Kasumi-1 (cell line): Measurements from ENCODE around the gene MED16.
"Not testable (repeated sequence)": the region's sequence is repeated elsewhere in the genome, so short reads cannot be mapped to it uniquely, and the experiment has no call there.

Experiments
- DNase-seq, 2 experiments: peaks; one replicate each; lab custom pipeline; 2025; lab: John Stamatoyannopoulos, UW

The MED16 gene

DNA sequence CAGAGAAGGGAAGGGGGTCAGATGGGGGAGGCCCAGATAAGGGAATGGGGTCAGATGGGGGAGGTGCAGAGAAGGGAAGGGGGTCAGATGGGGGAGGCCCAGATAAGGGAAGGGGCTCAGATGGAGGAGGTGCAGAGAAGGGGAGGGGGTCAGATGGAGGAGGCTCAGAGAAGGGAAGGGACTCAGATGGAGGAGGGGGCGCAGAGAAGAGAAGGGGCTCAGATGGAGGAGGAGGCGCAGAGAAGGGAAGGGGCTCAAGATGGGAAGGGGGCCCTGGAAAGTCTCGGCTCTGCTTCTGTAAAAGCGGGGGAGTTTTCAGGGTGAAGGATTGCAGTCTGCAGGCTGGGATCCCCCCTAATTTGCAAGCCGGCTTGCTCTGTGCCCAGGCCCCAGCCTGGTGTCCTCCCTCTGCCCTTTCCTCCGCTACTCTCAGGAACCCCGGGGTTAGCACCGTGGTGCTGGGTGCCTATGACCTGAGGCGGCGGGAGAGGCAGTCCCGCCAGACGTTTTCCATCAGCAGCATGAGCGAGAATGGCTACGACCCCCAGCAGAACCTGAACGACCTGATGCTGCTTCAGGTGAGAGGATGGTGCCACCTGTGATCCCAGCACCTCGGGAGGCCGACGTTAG, 63.7 kb downstream of the MED16 start:
- DNase-seq = no peak

DNA sequence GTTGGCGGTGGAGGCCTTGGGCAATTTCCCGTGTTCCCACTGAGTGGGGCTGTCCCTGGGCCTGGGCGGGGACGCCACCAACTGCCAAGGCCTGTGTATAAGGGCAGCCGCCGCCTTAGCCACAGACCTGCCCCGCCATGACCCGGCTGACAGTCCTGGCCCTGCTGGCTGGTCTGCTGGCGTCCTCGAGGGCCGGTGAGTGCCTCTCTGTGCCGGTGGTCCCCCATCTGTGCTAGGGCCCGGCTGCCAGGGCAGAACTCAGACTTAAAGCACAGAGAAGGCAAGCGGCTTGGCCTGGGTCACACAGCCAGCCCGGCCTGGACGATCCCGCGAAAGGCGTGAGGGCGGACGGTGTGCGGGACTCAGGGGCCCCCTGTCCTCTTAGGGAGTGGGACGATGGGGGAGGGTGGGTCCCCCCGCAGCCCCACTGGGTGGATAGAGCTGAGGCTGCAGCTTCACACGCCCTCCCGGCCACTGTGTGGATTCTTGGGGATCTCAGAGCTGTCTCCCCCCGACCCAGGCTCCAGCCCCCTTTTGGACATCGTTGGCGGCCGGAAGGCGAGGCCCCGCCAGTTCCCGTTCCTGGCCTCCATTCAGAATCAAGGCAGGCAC, 65.2 kb downstream of the MED16 start, which contains the start of gene AZU1:
Gene AZU1, plus strand, starts transcription at position 128 of the 612 bp plus-strand sequence. Its CDS starts 10 bp downstream, at position 138.
- DNase-seq = peak; percentile 70 to 71

DNA sequence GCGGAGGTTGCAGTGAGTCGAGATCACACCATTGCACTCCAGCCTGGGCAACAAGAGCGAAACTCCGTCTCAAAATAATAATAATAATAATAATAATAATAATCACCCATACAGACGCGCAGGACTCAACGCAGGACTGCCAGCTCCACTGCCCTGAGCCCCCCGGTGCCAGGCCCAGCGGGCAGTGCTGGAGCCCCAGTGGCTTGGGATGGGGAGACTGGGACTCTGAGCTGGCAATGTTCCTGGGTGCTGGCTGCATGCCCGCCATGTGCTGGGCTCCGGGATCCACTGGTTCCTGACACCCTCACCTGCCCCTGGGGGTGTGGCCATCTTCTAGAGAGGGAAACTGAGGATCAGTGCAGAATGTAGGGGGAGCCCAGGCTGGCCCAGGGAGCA, 65.7 kb downstream of the MED16 start:
- DNase-seq = no peak

DNA sequence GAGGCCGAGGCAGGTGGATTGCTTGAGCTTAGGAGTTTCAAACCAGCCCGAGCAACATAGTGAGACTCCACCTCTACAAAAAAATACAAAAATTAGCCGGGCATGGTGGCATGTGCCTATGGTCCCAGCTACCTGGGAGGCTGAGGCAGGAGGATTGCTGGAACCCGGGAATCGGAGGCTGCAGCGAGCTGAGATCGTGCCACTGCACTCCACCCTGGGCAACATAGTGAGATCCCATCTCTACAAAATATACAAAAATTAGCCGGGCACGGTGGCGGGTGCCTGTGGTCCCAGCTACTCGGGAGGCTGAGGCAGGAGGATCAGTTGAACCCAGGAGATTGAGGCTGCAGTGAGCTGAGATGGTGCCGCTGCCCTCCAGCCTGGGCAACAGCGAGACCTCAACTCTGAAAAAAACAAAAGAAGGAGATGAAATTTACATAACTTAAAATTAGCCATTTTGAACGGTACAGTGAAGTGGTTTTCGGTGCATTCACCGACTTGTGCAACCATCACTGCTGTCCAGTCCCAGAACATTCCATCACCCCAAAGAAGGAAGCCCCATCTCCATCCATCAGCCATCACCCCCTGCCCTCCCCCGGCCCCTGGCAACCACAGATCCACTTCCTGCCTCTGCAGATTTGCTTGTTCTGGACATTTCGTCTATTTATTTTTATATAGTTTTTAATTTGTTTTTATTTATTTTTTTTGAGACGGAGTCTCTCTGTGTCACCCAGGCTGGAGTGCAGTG, 66.9 kb downstream of the MED16 start:
- no peak for DNase-seq

DNA sequence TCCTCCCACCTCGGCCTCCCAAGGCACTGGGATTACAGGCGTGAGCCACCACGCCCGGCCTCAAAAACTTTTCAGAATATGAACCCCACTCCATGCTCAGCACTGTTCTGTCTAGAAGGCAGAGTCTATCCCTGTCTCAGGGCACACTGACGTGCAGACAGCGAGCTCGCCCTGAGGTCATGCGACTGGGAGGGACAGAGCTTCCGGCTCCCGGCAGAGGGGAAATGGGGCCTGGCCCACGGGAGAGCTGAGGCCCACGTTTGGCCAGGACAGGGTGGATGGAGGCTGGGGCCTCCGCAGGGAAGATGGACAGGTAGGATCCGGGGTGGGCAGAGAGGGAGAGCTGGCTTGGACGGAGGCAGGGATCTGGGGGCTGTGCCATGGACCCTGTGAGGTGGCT, 68.1 kb downstream of the MED16 start:
- DNase-seq = peak; percentile 59 to 61

DNA sequence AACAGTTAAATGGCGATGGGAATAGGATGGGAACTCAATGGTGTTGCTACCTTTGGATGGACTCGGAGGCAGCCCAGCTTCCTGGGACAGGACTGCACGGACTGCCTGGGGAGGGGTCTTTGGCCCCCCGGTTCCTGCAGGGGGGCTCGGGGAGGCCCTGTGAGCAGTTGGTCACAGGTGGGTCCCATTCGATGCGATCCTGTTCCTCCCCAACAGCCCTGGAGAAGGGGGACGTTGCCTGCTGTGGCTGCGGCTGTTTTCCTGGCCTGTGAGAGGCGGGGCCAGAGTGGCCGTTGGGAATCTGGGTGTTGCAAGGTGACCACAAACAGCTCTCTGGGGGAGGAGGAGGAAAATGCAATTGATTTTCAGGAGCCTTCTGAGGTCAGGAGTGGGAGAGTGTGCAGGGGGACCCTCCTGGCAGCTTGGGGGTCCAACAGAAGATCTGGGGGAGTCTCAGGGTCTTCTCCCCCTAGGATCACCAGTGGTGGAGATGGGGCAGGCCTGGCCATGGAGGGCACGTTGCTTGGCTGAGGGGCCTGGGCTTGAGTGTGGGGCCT, 69.3 kb downstream of the MED16 start:
- DNase-seq = peak; percentile 82 to 85

DNA sequence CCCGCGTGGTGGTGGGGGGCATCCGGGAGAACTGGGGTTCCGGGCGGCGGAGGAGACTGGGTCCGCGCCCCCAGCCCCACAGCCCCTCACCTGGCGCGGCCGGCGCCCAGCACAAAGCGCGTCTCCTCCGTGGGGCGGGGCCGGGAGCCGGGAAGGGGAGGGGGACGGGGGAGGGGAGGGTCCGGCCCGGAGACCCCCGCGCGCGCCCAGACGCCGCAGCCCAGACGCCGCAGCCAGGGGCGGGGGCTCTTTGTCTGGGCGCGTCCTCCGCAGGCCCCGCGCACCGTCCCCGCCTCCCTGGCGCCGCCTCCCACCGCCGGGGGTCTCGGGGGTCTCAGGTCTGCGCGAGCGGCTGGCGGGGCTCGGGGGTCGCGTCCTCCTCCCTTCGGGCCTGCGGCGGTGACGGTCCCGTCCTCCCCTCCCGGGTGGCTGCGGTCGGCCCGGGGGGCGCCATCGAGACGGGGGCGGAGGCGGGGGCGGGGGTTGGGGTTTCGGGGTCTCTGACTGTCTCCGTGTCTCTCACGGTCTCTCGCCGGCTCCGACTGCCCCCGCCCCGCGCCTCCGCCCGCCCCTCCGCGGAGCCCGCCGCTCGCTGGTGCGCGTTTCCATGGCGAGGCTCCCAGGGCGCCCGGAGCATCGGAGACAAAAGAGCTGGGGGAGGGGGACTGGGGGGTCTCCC, 71.0 kb downstream of the MED16 start, which contains the start of gene PLPPR3:
Gene PLPPR3, minus strand, starts transcription at position 131 of the 679 bp plus-strand sequence. CDS start 396 bp downstream, outside the sequence.
- DNase-seq = peak; percentile 29 to 41

DNA sequence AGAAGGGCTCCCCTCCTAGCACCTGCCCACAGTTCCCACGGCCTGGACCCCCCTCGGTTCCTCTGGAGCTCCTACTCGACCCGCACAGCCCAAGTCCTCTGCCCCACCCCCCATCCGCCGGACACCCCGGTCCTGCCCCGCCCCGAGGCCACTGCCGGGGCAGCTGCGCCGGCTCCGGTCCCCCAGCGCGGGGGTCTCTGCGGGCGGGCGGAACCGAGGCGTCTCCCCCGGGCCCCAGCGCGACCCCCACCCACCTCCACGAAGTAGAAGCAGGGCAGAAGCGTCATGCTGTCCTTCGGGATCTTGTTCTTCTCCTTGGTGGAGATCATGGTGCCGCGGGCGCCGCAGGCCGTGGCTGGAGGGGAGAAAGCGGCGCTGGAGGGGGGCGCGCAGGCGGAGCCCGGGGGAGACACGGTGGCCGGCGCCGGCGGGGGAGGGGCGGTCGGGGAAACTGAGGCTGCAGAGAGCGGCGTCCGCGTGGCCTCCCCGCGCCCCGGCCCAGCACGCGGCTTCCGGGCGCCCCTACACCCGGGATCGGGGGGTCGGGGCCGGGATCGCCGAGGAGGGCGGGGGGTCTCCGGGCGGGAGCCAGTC, 71.7 kb downstream of the MED16 start:
- DNase-seq = no peak

DNA sequence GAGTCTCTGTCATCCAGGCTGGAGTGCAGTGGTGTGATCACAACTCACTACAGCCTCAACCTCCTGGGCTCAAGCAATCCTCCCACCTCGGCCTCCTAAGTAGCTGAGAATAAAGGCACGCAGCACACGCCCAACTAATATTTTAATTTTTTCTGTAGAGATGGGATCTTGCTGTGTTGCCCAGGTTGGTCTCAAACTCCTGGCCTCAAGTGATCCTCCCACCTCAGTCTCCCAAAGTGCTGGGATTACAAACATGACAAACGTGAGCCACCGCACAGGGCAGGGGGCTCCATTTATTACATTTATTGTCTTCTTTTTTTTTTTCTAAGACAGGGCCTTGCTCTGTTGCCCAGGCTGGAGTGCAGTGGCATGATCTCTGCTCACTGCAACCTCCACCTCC, 72.8 kb downstream of the MED16 start:
- not testable (repeated sequence) for DNase-seq
